NCI-H226 (cell line): ENCODE data around the gene KIFC3.
"Not testable (repeated sequence)": the region's sequence is repeated elsewhere in the genome, so short reads cannot be mapped to it uniquely, and the experiment has no call there.

ENCODE experiments used
- DNase-seq: peaks from one replicate; pipeline ENCODE4 v3.0.0-alpha.2; 2015

Gene KIFC3

DNA sequence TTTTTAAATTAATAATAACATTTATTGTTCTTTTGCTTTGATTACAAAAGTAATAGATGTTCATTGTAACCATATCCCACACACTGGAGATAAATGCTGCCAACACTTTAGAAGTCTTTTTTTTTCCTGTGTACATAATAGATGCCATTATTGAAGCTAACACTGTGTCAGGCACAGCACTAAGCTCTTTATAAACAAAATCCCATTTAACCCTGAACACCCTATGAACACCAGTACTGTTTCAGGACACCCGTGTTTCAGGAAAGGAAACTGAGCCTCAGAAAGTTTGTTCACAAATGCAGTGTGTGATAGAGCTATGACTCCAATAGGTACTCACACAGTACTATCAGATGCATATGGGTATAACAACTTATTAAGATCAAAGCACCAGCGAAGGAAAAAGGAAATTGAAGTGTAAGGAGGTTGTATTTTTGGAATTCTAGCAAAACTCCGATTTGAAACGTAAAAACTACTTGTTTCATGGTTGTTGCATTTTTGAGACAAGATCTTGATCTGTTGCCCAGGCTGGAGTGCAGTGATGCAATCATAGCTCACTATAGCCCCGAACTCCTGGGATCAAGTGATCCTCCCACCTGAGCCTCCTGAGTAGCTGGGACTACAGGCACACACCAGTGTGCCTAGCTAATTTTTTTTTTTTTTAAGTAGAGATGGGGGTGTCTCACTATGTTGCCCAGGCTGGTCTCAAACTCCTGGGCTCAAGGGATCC lies 2.0 kb upstream of the KIFC3 start:
- DNase-seq = no peak

DNA sequence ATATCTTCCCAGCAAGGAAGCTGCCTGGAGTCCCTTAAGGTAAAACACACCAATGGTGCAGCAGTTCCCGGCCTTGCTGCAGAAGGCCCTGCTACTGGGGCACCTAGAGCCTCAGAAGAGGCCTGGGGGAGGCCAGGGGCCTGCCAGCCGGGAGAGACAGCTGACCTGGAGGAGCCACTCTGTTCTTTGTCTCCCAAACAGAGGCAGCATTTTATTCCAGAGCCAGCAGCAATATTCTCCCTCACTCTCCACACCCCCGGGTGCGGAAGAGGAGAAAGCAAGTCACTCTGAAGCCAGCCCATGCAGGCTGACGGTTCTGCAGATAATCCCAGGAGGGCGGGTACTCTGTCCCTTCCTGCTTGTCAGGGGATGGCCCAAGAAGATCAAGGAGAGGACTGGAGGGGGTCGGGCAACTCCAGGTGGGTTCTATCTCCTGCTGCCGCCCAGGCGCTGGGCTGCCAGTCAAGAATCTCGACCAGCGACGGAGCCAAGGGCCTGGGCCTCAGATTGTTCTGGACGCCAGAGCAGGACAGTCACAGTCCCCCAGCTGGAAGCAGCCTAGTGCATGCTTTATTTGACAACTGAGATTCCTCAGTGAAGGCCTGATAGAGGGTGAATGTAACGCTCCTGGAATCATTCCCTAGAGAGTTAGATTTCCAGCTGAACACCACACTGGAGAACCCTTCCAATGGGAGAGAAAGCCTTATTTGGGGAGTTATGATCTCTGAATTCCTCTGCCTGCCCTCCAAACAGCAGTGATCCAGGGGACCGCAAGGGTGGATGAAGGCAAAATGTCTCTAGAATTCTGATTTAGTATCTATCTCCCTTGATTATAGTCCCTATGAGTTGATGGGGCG lies 1.1 kb upstream of the KIFC3 start:
- DNase-seq = no peak

DNA sequence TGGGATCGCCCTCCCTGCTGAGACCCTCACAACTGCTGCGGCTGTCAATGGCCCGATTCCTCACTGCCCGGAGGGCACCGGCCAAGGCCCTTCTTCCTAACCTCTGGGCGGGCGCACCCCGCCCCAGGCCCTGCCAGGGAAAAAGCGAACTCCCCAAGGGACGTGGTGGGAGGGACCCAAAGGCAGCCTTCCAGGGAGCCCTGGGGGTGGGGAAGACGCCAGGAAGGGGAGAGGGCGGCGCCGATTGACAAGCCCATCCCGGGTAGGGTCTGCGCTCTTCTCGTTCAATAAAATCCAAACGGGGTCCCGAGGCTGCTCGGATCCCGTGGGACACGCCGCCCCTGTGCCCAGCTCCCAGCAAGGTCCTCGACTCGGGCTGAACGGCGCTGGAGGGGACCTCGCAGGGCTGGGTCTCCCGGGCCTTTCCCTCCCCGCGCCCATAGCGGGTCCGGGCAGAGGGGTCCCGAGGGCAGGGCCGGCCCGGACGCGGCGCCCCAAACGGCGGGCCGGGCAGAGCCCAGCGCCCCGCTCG lies 416 bp downstream of the KIFC3 start:
- peak; percentile 54 for DNase-seq

DNA sequence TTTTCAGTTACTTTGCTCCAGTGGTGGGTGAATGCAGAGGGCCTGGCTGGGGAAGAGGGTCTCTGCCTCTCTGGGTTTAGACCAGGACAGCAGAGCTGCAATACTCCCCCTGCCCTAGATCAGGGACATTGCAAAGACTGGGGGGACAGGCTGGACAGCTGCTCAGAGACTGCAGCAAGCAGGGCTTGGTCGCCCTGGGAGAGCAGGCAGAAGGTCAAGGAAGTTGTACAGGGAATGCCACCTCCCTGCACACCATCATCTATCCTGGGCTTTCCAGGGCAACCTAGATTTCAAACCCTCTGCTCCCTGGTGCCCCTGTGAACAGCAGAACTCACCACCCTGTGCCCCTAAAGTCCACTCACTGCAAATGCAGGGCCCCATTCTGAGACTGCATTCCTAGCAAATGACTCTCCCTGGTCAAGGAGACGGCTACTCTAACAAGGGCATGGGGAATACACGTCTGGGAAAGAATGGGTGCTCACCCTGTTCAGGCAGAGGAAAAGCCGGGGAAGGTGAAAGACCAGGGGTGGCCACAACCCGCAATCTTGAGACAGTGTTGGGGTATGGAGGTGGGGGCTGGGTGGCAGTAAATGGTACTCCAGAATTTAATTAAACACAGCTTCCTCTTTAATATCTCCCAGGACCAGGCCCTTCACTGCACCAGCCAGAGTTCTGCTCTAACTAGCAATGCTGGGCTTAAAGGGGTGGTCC lies 1.0 kb downstream of the KIFC3 start:
- peak; percentile 72 for DNase-seq

DNA sequence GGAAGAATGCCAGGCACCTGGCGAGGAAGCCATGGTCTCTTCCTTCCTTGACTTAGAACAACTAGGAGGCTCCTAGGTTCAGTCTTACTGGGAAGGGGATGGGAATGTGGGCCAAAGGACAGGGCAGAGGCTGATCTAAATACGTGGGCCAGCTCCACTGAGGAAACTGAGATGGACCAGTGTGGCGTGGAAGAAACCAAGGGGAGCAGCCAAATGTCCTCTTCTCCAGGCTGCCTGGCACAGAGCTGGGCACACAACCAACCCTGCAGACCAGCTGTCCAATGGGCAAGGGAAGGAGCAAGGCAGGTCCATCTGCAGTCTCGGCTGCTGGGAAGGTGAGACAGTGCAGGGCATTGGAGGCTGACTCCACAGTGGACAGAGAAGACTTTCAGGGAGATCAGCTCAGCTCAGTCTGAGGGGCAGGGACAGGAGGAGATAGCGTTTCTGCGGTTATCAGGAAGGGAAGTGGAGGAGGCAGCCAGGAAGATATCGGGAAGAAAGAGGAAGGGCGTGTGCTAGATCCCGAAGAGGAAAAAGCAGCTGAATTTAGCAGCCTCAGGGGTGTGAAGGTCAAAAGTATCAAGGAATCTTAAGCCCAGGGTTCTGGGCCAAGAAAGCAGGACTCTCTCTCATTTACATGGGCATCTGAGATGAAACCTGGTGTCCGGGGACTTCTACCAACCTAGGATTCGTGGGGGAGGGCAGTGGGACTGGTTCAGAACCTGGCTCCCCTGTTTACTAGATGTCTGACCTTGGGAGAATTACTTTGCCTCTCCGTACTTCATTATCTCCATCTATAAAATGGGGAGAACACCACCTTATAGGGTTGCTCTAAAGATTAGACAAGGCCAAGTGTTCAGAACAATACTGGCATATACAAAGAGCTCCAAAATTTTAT lies 1.8 kb downstream of the KIFC3 start:
- peak; percentile 76 for DNase-seq

DNA sequence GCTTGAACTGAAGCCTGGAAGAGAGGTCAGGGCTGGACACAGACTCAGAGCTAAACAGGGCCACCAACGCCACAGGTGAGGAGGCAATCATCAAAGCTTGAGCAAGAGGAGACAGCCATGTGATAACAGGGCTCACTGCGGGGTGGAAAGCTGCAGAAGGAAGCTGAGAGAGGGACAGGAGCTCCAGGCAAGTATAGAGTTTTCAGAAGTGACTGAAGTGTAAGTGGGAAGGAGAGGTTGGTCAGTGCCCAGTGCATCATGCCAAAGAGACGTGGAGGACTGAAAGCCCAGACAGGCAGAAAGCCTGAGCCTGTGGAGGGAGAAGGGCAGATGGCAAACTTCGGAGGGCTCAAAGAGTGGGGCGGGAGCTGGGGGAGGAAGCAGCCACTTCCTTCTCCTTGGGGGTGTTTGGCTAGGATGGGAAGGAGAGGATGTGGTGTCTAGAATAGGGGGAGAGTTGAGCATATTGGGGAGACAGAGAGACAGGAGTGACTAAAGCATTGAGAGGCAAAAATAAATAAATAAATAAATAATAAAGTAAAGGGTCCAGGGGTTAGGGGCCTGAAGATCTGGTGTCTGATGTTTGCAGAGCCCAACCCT lies 2.6 kb downstream of the KIFC3 start:
- DNase-seq = no peak

DNA sequence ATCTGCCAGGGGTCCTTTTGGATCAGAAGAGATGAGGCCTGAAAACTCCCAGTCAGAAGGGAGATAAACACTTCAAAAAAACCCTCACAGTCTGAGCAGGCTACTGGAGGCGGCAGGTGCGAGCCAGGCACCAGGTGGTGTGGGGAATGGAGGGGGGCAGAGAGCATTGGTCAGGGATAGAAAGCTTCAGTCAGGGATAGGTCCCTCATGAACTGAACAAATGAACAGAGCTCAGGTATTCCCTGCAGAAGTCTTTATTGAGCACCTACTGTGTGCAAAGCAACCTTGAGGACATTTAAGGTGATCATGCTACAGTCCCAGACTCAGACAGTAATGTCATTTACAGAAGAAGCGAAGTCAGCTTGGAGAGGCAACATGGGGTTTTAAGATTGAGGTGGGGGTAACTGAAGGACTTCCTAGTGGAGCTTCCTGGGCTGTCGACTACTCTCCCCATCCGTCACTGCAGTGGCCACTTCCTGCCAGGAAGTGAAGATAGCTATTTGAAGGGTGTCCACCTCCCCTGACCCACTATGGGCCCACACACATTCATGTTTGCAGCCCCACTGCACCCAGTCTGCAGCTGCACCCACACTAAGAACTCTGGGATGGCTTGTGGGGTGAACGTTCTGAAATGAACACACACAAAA lies 3.2 kb downstream of the KIFC3 start:
- no peak for DNase-seq

DNA sequence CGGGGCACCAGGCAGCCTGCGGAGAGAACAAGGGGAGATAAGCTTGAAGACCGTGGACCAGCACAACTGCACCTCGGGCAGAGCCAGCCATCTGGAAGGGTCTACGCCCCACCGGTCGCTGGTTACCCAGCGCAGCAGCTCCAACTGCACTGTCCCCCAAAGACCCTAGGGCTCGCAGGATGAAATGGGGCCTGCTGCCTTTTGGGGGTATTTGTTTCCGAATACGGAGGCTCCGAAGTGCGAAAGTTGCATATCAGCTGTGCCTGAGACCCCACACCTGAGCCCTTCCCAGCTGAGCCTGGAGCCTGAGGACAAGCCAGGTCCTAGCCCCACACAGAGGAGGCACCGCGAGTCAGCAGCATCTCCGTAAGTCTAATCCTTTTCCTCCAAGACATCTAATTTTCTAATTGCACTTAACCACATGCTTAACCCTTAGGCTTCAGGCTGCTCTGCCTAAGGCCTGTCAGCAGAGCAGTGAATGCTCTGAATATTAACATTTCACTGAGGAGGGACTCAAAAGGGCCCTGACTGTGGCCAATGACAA lies 4.0 kb downstream of the KIFC3 start:
- no peak for DNase-seq

DNA sequence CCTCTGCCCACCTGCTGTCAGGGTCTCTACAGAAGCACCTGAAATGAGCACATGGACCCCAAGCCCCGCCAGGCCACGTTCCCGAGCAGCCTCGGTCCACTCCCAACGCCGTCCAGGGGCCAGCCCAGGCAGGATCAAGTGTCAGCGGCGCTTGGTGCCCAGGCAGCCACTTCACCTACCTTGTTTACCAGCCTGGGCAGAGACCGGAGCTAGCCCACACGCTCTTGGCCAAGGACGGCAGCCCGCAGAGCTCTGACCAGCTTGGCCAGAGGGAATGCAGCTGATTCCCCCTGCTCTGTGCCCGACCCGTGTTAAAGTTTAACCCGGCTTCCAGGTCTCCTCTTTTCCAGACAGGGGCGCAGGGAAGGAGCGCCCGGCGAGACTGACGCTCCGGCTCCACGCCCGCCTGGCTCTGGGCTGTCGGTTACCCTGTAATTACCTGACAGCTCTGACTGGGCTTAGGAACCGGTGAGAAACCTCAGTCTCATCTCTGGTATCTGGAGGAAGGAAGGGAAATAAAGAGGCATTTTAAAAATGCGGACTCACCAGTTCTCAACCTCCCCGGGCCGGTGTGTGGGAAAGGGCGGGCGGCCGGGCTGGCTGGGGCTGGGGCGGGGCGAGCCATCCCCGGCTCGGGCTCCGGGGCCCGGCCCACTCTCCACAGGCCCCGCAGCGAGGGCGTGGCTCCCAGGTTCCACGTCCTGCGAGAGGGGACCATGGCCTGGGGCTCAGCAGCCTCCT lies 4.6 kb downstream of the KIFC3 start:
- peak; percentile 77 for DNase-seq

DNA sequence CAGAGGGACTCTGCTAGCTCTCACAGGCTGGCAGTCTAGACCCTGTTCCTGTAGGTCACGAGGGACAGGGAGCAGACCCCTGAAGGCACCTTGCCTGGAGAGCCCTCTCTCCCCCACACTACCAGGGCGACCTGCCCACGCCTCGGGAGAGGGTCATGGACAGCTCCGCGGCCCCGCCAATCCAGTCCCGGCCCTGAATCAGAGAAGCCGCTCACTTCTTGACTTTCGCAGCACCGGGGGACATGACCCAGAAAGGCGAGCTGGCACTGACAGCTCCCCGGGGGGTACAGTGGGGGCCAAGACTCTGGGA lies 5.1 kb downstream of the KIFC3 start:
- no peak for DNase-seq

DNA sequence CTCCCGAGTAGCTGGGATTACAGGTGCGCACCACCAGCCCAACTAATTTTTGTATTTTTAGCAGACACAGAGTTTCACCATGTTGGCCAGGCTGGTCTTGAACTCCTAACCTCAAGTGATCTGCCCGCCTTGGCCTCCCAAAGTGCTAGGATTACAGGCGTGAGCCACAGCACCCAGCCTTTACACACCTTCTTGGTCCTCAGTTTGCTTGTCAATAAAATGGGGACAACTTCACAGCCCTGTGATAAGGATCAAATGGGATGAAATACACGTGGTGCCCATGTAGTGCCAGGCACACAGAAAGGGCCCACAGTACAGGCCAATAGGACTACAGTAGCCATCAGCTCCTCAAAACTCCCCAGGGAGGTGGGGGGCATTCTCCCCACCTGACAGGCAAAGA lies 6.3 kb downstream of the KIFC3 start:
- not testable (repeated sequence) for DNase-seq

DNA sequence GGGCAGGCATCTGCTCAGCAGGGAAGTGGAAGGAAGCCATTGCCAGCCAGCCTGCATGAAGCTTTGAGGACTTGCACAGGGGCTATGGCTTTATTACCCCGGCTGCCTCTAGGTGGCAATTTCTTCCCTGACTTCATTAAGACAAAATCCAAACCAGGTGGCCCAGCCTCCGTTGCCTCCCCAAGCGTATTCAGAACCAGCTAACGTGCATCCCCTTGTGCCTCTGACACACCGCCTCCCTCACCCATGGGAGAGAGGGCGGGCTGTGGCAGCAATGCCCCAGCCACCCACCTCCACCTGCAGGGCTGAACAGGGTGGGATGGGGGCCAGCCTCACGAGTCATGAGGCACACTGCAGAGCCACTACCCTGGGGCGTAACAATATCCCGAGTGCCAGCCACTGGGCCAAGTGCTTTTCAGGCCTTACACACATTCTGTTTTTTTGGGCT lies 6.8 kb downstream of the KIFC3 start:
- DNase-seq = peak; percentile 32

DNA sequence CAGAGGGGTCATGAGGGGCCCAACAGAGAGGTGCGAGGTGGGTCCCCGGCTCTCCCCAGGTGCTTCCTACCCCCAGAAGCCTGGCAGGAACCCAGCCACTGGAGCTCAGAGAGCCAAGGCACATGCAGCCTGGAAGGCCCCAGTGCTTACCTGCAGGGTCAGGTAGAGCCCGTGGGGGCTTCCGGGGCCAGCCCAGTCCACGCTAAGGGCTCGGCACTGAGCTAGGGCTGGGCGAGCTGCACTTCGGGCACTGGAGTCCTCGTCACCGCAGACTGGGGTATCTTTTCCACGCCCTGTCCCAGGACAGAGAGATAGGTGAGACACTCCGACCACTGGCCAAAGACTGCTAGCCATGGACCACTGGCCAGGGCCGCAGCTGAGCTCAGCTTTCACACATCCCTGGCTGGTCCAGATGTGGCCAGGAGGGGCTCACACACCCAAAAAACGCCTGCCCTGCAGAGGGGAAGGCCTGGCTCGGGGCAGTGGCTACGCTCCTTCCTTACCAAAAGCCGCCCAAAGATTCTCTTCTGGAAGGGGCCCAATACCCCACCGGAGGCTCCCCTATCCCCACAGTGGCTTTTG lies 7.4 kb downstream of the KIFC3 start:
- DNase-seq = no peak

DNA sequence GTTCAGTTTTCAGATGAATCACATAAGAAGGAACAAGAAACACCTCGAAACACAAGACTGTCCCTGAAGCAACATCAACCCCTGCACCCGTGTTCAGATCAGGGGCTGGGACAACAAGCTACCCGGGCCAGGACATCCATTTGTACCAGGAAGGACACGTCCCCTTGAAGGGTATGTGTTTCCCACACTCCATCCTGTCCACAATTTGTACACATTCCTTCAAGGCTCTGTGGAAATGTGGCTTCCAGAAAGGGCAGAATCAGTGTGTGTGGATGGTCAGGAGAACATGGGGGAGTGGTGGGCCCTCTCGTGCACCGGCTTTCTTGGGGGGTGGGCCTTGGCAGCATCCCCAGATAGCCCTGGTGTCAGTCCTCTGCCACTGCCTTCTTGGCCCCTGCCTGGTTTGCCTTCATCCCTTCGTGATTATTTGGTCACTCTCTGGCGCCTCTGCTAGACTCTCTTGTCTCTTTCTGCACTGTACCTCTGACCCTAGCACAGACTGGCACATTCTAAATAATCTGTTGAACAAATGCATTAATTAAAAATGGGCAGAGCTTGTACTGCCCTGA lies 10.3 kb downstream of the KIFC3 start:
- DNase-seq = no peak

DNA sequence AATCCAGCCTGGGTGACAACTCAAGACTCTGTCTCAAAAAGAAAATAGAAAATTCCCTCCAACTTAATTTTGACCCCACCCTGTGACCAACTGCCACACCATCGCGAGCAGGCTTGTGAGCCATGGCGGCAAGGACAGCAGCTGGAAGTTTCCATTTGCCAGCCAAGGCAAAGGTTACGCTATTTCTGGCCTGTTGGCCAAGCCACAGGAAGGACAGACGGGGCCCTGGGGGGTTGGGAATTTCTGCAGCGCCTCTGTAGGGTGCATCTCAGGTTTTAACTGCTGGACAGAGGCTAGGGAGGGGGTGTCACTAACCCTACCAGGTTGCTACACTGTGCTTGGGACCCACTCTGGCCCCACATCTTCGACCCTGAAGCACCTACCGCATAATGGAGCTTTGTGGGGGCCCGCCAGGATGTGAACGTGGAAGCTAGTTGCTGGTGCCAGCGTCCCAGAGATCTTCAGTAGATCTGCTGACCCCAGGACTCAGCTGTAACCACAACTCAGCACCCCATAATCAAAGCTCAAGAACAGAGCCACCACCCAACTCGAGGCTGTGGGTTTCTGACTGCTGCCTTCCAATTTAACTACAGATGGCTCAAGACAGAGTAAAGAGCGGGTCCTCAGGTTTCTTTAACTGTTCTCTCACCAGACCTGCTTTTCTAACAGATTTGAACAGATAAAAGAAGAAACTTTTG lies 10.9 kb downstream of the KIFC3 start:
- DNase-seq = no peak

DNA sequence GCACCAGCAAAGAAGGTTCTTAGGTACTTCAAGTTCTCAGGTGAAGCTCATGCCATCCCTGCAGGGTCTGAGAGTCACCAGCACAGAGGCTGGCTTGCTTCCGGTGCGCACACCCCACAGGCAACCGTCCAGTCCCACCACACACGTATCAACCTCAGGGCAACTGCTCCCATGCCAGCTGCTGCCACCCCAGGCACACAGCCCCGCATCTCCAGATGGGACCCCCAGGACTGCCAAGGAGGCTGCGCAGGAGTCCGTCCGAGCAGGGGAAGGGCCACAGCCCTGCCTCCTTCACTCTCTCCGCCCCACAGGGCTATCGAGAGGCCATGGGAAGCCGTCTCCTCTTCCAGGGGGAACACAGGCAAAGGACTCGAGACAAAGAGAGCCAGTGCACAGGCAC lies 13.3 kb downstream of the KIFC3 start:
- DNase-seq = no peak

DNA sequence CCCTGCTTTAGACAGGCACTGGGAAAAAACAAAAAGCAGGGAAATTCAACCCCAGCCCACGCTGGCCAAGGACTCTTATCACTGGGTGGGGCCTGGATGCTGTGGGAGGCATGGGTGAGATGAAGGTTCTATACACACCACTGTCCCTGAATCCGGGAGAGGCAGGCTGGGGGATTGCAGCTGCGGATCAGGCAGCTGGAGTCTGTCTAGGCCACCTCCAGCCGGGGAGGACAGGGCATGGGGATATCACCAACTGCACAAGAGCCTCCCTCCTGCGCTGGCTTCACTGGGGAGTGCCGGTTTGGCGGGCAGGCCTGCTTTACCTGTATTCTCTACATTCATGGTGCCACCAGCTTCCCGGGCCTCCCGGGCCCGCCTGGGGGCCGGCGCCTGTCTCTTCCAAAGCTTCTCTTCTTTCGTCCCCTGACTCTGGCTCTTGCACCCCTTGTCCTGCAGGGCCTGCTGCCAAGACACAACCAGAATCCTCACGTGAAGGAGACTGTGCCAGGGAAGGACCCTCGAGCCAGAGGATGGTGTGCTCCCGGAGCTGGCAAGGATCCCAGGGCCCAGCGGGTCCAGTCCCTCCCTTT lies 13.9 kb downstream of the KIFC3 start:
- DNase-seq = no peak

DNA sequence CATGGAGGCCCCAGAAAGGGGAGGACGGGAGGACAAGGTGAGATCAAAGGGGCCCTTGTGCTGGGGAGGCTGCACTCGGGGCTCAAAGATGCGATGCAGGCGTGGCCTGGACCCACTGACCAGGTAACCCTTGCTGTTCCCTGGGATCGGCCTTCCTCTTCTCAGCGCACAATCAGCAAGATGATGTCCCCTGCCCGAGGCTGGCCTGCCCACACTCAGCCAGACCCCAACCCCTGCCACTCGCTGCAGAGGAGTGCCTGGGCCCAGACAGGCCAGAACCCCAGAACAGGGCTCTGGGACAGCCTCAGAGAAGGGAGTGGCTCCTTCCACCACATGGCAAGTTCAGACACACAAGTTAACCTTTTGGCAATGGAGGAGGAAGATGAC lies 14.8 kb downstream of the KIFC3 start:
- no peak for DNase-seq
